HUES48 (cell line): ENCODE data around the gene RAB6B.
"Not testable (repeated sequence)": the region's sequence is repeated elsewhere in the genome, so short reads cannot be mapped to it uniquely, and the experiment has no call there.

Experiments
- H3K27ac ChIP-seq: one replicate; pipeline ENCODE4 v1.7.0; 2013; ENCODE audit warnings: low read depth, low read length, inconsistent platforms
- H3K27me3 ChIP-seq: 2 replicates; pipeline ENCODE4 v1.6.1; 2013; ENCODE audit warnings: mild to moderate bottlenecking, low read length; ENCODE audit not compliant: control insufficient read depth, insufficient read depth
- H3K36me3 ChIP-seq: 2 replicates; pipeline ENCODE4 v1.6.1; 2013; ENCODE audit warnings: low read length; ENCODE audit not compliant: control insufficient read depth, insufficient read depth
- H3K4me1 ChIP-seq: 2 replicates; pipeline ENCODE4 v1.6.1; 2013; ENCODE audit warnings: mild to moderate bottlenecking, low read length; ENCODE audit not compliant: control insufficient read depth, insufficient read depth
- H3K4me3 ChIP-seq: 2 replicates; pipeline ENCODE4 v1.5.1; 2013; ENCODE audit warnings: mild to moderate bottlenecking, low read depth, low read length
- H3K9ac ChIP-seq: 2 replicates; pipeline ENCODE4 v1.6.1; 2013; ENCODE audit warnings: mild to moderate bottlenecking, low read depth, low read length, moderate library complexity
- H3K9me3 ChIP-seq: 2 replicates; pipeline ENCODE4 v1.6.1; 2013; ENCODE audit warnings: low read length; ENCODE audit not compliant: control insufficient read depth, insufficient read depth

Gene RAB6B

GRCh38 chr3:133783762-133784161, 111.9 kb downstream of the RAB6B start:
- H3K9ac ChIP-seq, result no peak overlapping the region
- no peaks in the 10 kb centered on the region for H3K36me3 ChIP-seq
- 0 out of 2 replicates have a peak, but pooled peaks cover 3% of the 10 kb centered on the region for H3K9me3 ChIP-seq
- H3K27me3 ChIP-seq, result no peaks in the 10 kb centered on the region
- no peaks in the 10 kb centered on the region for H3K4me1 ChIP-seq
- H3K4me3 ChIP-seq, result no peak overlapping the region
- no peak overlapping the region for H3K27ac ChIP-seq

DNA sequence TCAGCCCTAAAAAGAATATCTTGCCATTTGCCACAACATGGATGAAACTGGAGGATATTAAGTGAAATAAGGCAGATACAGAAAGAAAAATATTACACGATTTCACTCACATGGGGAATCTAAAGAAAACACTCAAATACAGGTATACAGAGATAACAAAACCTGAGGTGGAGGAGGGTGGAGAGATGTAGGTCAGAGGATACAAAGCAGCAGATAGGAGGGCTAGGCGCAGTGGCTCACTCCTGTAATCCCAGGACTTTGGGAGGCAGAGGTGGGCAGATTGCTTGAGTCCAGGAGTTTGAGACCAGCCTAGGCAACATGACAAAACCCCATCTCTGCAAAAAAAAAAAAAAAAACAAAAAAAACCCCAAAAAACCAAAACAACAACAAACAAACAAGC, 113.2 kb downstream of the RAB6B start:
- H3K36me3 ChIP-seq, result no peaks in the 10 kb centered on the region
- 0 out of 2 replicates have a peak, but pooled peaks cover 3% of the 10 kb centered on the region for H3K9me3 ChIP-seq
- no peak overlapping the region for H3K4me3 ChIP-seq
- no peaks in the 10 kb centered on the region for H3K27me3 ChIP-seq
- H3K27ac ChIP-seq, result no peak overlapping the region
- H3K4me1 ChIP-seq, result peaks cover 9% of the 10 kb centered on the region; the same call in 1 of the 2 replicates
- H3K9ac ChIP-seq, result no peak overlapping the region

DNA sequence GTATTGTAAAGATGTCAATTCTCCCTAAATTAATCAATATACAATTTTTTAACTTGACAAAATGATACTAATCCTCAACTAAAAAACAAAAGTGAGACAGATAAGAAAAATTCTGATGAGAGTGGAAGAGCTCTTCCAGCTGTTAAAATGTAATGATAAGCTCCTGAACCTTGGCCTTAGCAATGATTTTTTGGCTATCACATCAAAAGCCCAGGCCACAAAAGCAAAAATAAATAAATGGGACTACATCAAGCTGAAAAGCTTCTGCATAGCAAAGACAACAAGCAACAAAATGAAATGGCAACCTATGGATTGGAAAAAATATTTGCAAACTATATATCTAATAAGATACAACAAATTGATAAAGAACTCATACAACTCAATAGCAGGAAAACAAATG, 114.1 kb downstream of the RAB6B start:
- no peaks in the 10 kb centered on the region for H3K27me3 ChIP-seq
- peaks cover 9% of the 10 kb centered on the region; the same call in 1 of the 2 replicates for H3K4me1 ChIP-seq
- no peak overlapping the region for H3K4me3 ChIP-seq
- 0 out of 2 replicates have a peak, but pooled peaks cover 3% of the 10 kb centered on the region for H3K9me3 ChIP-seq
- H3K36me3 ChIP-seq, result no peaks in the 10 kb centered on the region
- no peak overlapping the region for H3K9ac ChIP-seq
- no peak overlapping the region for H3K27ac ChIP-seq

GRCh38 chr3:133780756-133781155, 114.9 kb downstream of the RAB6B start:
- not testable (repeated sequence) for H3K4me3 ChIP-seq, H3K36me3 ChIP-seq, H3K27ac ChIP-seq, H3K27me3 ChIP-seq, H3K9me3 ChIP-seq, H3K9ac ChIP-seq, H3K4me1 ChIP-seq

- H3K9me3 ChIP-seq, result 0 out of 2 replicates have a peak, but pooled peaks cover 3% of the 10 kb centered on the region
- no peaks in the 10 kb centered on the region for H3K27me3 ChIP-seq
- no peak overlapping the region for H3K9ac ChIP-seq
- no peak overlapping the region for H3K4me3 ChIP-seq
- H3K4me1 ChIP-seq, result peaks cover 9% of the 10 kb centered on the region; the same call in 1 of the 2 replicates
- no peaks in the 10 kb centered on the region for H3K36me3 ChIP-seq
- H3K27ac ChIP-seq, result no peak overlapping the region
Measured at GRCh38 chr3:133779626-133780203, 116.0 kb downstream of the RAB6B start.

GRCh38 chr3:133777807-133778568, 117.7 kb downstream of the RAB6B start:
- Histone ChIP-seq H3K9me3 (no peaks in the 10 kb centered on the region), H3K27me3 (no peaks in the 10 kb centered on the region), H3K36me3 (no peaks in the 10 kb centered on the region), H3K27ac (no peak overlapping the region), H3K9ac (no peak overlapping the region), H3K4me1 (peaks cover 9% of the 10 kb centered on the region; the same call in 1 of the 2 replicates), H3K4me3 (no peak overlapping the region)

- Histone ChIP-seq H3K9ac (no peak overlapping the region), H3K36me3 (no peaks in the 10 kb centered on the region), H3K27me3 (no peaks in the 10 kb centered on the region), H3K4me1 (peaks cover 9% of the 10 kb centered on the region; the same call in 1 of the 2 replicates), H3K9me3 (no peaks in the 10 kb centered on the region), H3K4me3 (no peak overlapping the region), H3K27ac (no peak overlapping the region)
Measured at GRCh38 chr3:133776794-133777438, 118.8 kb downstream of the RAB6B start.

DNA sequence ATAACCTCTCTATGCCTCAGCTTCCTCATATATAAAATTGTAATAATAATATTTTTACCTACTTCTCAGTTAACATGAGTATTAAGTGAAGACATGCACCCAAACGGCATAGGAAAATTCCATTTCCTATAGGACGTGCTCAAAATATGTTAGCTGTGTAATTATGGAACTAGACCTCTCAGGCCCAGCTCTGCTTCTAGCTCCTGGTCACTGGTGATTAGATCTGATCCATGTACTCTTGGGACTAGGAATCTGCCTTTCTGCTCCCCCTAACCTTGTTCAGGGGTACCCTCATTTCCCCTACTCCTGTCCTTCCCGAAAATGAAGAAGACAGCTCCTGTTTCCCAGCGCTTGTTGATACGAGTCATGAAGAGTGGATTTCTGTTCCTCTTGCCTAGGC, 119.8 kb downstream of the RAB6B start:
- H3K27me3 ChIP-seq, result no peaks in the 10 kb centered on the region
- H3K36me3 ChIP-seq, result no peaks in the 10 kb centered on the region

DNA sequence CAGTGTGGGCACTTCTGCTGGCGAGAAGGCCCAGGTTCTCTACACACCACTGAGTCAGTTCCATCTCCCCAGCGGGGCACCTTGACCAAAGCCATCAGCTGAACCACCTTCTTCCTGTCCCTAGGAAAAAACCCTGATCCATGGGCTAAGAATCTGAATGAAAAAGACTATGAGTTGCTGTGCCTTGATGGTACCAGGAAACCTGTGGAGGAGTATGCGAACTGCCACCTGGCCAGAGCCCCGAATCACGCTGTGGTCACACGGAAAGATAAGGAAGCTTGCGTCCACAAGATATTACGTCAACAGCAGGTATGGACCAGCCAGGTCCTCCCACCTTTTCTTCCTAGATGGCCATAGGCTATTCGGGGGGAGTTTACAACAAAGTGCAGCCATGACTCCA, 120.4 kb downstream of the RAB6B start:
- Histone ChIP-seq H3K9ac (no peak overlapping the region), H3K27ac (no peak overlapping the region), H3K4me1 (peaks cover 9% of the 10 kb centered on the region; the same call in 1 of the 2 replicates), H3K4me3 (no peak overlapping the region), H3K9me3 (no peaks in the 10 kb centered on the region), H3K27me3 (no peaks in the 10 kb centered on the region), H3K36me3 (no peaks in the 10 kb centered on the region)

More for the DNA sequence above, 119.8 kb downstream of the RAB6B start:
- H3K9me3 ChIP-seq, result no peaks in the 10 kb centered on the region
- no peak overlapping the region for H3K9ac ChIP-seq
- no peak overlapping the region for H3K27ac ChIP-seq
- H3K4me3 ChIP-seq, result no peak overlapping the region
- H3K4me1 ChIP-seq, result peaks cover 9% of the 10 kb centered on the region; the same call in 1 of the 2 replicates
